A673 (cell line): Measurements from ENCODE around the gene CHCHD6.

Experiments
- EZH2 ChIP-seq: fragments of 200-600 bp; sonication (generic); IDR thresholded peaks from 2 replicates; pipeline ENCODE4 v1.6.1; 2017; ENCODE audit warnings: borderline replicate concordance, low read depth, mild to moderate bottlenecking, mixed read lengths, antibody characterized with exemption, low read length; ENCODE audit not compliant: poor library complexity, severe bottlenecking
- TF ChIP-seq, protein P1 (sequence below): fragments of 300-800, 200-600 bp; sonication (generic); conservative IDR thresholded peaks from 2 replicates; pipeline ENCODE4 v1.5.1; 2017; ENCODE audit warnings: low read depth, mild to moderate bottlenecking, antibody characterized with exemption, low read length, moderate library complexity, mixed read lengths

DNA sequence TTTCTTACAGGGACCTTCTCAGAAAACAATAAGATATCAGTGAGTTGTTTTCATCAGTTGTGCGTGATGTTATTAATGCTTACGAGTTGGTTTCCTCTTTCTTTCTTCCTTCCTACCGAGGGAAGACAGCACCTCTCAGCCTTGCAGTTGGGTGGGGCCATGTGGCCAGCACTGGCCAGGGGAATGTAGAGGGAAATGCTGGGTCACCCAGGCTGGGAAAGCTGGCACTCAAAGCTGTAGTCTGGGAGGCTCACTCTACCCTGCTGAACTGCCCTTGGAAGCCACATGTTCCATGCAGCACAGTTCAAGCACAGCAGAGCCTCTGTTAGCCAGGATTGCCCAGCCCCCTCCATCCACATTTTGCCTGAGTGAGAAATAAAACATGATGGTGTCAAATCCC, 10.1 kb upstream of the CHCHD6 start:
- TF ChIP-seq, protein P1, sequence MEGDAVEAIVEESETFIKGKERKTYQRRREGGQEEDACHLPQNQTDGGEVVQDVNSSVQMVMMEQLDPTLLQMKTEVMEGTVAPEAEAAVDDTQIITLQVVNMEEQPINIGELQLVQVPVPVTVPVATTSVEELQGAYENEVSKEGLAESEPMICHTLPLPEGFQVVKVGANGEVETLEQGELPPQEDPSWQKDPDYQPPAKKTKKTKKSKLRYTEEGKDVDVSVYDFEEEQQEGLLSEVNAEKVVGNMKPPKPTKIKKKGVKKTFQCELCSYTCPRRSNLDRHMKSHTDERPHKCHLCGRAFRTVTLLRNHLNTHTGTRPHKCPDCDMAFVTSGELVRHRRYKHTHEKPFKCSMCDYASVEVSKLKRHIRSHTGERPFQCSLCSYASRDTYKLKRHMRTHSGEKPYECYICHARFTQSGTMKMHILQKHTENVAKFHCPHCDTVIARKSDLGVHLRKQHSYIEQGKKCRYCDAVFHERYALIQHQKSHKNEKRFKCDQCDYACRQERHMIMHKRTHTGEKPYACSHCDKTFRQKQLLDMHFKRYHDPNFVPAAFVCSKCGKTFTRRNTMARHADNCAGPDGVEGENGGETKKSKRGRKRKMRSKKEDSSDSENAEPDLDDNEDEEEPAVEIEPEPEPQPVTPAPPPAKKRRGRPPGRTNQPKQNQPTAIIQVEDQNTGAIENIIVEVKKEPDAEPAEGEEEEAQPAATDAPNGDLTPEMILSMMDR, result no peak
- no peak for TF ChIP-seq EZH2
